Right atrium auricular region (tissue), 2 donors: ENCODE measurements around the gene IPO5. TPM values are rescaled to one million over a fixed set of nuclear protein-coding genes. Genes with fewer than 3 reads are reported as not detected.
"Not testable (repeated sequence)": the region's sequence is repeated elsewhere in the genome, so short reads cannot be mapped to it uniquely, and the experiment has no call there.

ENCODE experiments used
- DNase-seq: peaks from one replicate; pipeline ENCODE4 v3.0.0-alpha.2; 2019; ENCODE audit warnings: low spot score
- H3K27ac ChIP-seq, 2 donors: fragments of 200-600 bp; sonication (generic); 1 replicate in 1 of 2; 2 replicates in 1 of 2; pipeline ENCODE4 v1.5.1; 2016 to 2019
- H3K27me3 ChIP-seq, 2 donors: fragments of 200-600 bp; sonication (generic); one replicate each; pipeline versions ENCODE4 v1.5.1 to v1.6.0; 2017 to 2019
- H3K36me3 ChIP-seq: fragments of 200-600 bp; sonication (generic); one replicate; pipeline ENCODE4 v1.5.1; 2016
- H3K4me1 ChIP-seq, 2 donors: fragments of 200-600 bp; sonication (generic); one replicate each; pipeline versions ENCODE4 v1.5.1 to v1.6.0; 2017 to 2019
- H3K4me3 ChIP-seq, 2 donors: fragments of 200-600 bp; sonication (generic); 1 replicate in 1 of 2; 2 replicates in 1 of 2; pipeline ENCODE4 v1.5.1; 2017 to 2019; ENCODE audit warnings: mild to moderate bottlenecking in 1 of 2, moderate library complexity in 1 of 2
- H3K9me3 ChIP-seq, 2 donors: fragments of 200-600 bp; sonication (generic); one replicate each; pipeline ENCODE4 v1.5.1; 2019
- CTCF ChIP-seq, 2 donors: fragments of 200-600 bp; sonication (generic); IDR thresholded peaks; one replicate each; pipeline ENCODE4 v1.5.1; 2019; ENCODE audit warnings: antibody characterized with exemption in 2 of 2
- total RNA-seq, 2 donors: library from RNA; depleted of rRNA; stranded (reverse); fragments of >200 nt; gene quantifications; one replicate each; pipeline ENCODE4 v1.1.0, GENCODE V29; 2016

The IPO5 gene
- total RNA-seq, 2 donors from 2014 or later, result 58.2 to 87.4 TPM

- Histone ChIP-seq H3K9me3 (no peaks in the 10 kb centered on the region), H3K36me3 (peaks cover 93% of the 10 kb centered on the region), H3K27me3 (no peaks in the 10 kb centered on the region), H3K27ac (no peak overlapping the region), H3K4me3 (no peak overlapping the region), H3K4me1 (no peaks in the 10 kb centered on the region)
- DNase-seq, result no peak
- TF ChIP-seq CTCF (IDR thresholded peaks at IDR 0.05), result no peak
Measured at GRCh38 chr13:97999653-98000052, 46.2 kb downstream of the IPO5 start.

- no peak for DNase-seq
- Histone ChIP-seq H3K4me1 (no peaks in the 10 kb centered on the region), H3K27ac (no peak overlapping the region), H3K9me3 (no peaks in the 10 kb centered on the region), H3K27me3 (no peaks in the 10 kb centered on the region), H3K36me3 (peaks cover 86% of the 10 kb centered on the region), H3K4me3 (no peak overlapping the region)
- no peak for TF ChIP-seq CTCF (IDR thresholded peaks at IDR 0.05)
Measured at GRCh38 chr13:98004107-98004506, 50.6 kb downstream of the IPO5 start.

- not testable (repeated sequence) for H3K27me3 ChIP-seq, H3K4me1 ChIP-seq, DNase-seq, H3K4me3 ChIP-seq, H3K27ac ChIP-seq, H3K9me3 ChIP-seq
- H3K36me3 ChIP-seq, result peaks cover 86% of the 10 kb centered on the region
Measured at GRCh38 chr13:98004997-98005396, 51.5 kb downstream of the IPO5 start.

- H3K36me3 ChIP-seq, result peaks cover 83% of the 10 kb centered on the region
- H3K4me3 ChIP-seq, result no peak overlapping the region
- H3K4me1 ChIP-seq, result no peaks in the 10 kb centered on the region
- TF ChIP-seq CTCF (IDR thresholded peaks at IDR 0.05), result no peak
- no peaks in the 10 kb centered on the region for H3K9me3 ChIP-seq
- no peak for DNase-seq
- no peaks in the 10 kb centered on the region for H3K27me3 ChIP-seq
- H3K27ac ChIP-seq, result no peak overlapping the region
Measured at GRCh38 chr13:98007001-98007400, 53.5 kb downstream of the IPO5 start.

- H3K36me3 ChIP-seq, result peaks cover 92% of the 10 kb centered on the region
- no peak for DNase-seq
- no peak for TF ChIP-seq CTCF (IDR thresholded peaks at IDR 0.05)
- H3K4me3 ChIP-seq, result no peak overlapping the region
- H3K9me3 ChIP-seq, result no peaks in the 10 kb centered on the region
- H3K27me3 ChIP-seq, result no peaks in the 10 kb centered on the region
- H3K4me1 ChIP-seq, result no peaks in the 10 kb centered on the region
- no peak overlapping the region for H3K27ac ChIP-seq
Measured at GRCh38 chr13:98013241-98013640, 59.8 kb downstream of the IPO5 start.

- Histone ChIP-seq H3K36me3 (peaks cover 92% of the 10 kb centered on the region), H3K4me1 (no peaks in the 10 kb centered on the region)
Measured at GRCh38 chr13:98014766-98015165, 61.3 kb downstream of the IPO5 start.

More at GRCh38 chr13:98014766-98015165, 61.3 kb downstream of the IPO5 start:
- TF ChIP-seq CTCF (IDR thresholded peaks at IDR 0.05), result no peak
- Histone ChIP-seq H3K9me3 (no peaks in the 10 kb centered on the region), H3K27me3 (no peaks in the 10 kb centered on the region), H3K27ac (no peak overlapping the region), H3K4me3 (no peak overlapping the region)
- no peak for DNase-seq
